ENCODE data around the gene CACNG7. TPM values are rescaled to one million over a fixed set of nuclear protein-coding genes. Genes with fewer than 3 reads are reported as not detected.

CACNG7 gene
- total and polyA plus RNA-seq, 2 donors = 0.05 TPM; not detected in 1

GRCh38 chr19:53883231-53883661 is 25.8 kb upstream of the CACNG7 start:
- WGBS = 3% methylated on average over 19 of the region's 19 CpGs
- no peaks in the 10 kb centered on the region for H3K9me3 ChIP-seq (ENCODE audit: control insufficient read depth in 2 of 2, insufficient read depth in 1 of 2, low read length in 1 of 2)
- peak in 1 of 9 donors; percentile 78 for DNase-seq (ENCODE audit: low read depth in 6 of 9, low spot score in 9 of 9)
- H3K27ac ChIP-seq (ENCODE audit: low read depth in 1 of 2, low read length in 1 of 2) = no peak overlapping the region
- H3K27me3 ChIP-seq (ENCODE audit: control insufficient read depth in 2 of 2, insufficient read depth in 1 of 2, low read length in 1 of 2) = peaks cover 26 to 72% of the 10 kb centered on the region in 2 donors
- H3K4me1 ChIP-seq (ENCODE audit: control insufficient read depth in 2 of 2, insufficient read depth in 2 of 2, low read length in 2 of 2) = peaks cover 30 to 57% of the 10 kb centered on the region in 2 donors
- peak overlapping the region; percentile 55 to 60 for H3K4me3 ChIP-seq (ENCODE audit: low read length in 2 of 2)
- H3K36me3 ChIP-seq (ENCODE audit: control insufficient read depth in 2 of 2, insufficient read depth in 2 of 2, low read length in 1 of 2) = no peaks in the 10 kb centered on the region

GRCh38 chr19:53883741-53884140 is 25.3 kb upstream of the CACNG7 start:
- H3K4me3 ChIP-seq (ENCODE audit: low read length in 2 of 2) = peak overlapping the region; percentile 55 to 60
- peak overlapping the region in 1 of 2 donors; percentile 5 for H3K27ac ChIP-seq (ENCODE audit: low read depth in 1 of 2, low read length in 1 of 2)
- 25% methylated on average over 11 of the region's 11 CpGs for WGBS
- no peaks in the 10 kb centered on the region for H3K36me3 ChIP-seq (ENCODE audit: control insufficient read depth in 2 of 2, insufficient read depth in 2 of 2, low read length in 1 of 2)
- DNase-seq (ENCODE audit: low read depth in 6 of 9, low spot score in 9 of 9) = no peak
- peaks cover 25 to 71% of the 10 kb centered on the region in 2 donors for H3K27me3 ChIP-seq (ENCODE audit: control insufficient read depth in 2 of 2, insufficient read depth in 1 of 2, low read length in 1 of 2)
- peaks cover 29 to 54% of the 10 kb centered on the region in 2 donors for H3K4me1 ChIP-seq (ENCODE audit: control insufficient read depth in 2 of 2, insufficient read depth in 2 of 2, low read length in 2 of 2)
- no peaks in the 10 kb centered on the region for H3K9me3 ChIP-seq (ENCODE audit: control insufficient read depth in 2 of 2, insufficient read depth in 1 of 2, low read length in 1 of 2)

GRCh38 chr19:53884256-53884655 is 24.8 kb upstream of the CACNG7 start:
- H3K9me3 ChIP-seq (ENCODE audit: control insufficient read depth in 2 of 2, insufficient read depth in 1 of 2, low read length in 1 of 2) = no peaks in the 10 kb centered on the region
- no peaks in the 10 kb centered on the region for H3K36me3 ChIP-seq (ENCODE audit: control insufficient read depth in 2 of 2, insufficient read depth in 2 of 2, low read length in 1 of 2)
- no peak overlapping the region for H3K4me3 ChIP-seq (ENCODE audit: low read length in 2 of 2)
- no peak for DNase-seq (ENCODE audit: low read depth in 6 of 9, low spot score in 9 of 9)
- H3K4me1 ChIP-seq (ENCODE audit: control insufficient read depth in 2 of 2, insufficient read depth in 2 of 2, low read length in 2 of 2) = peaks cover 25 to 50% of the 10 kb centered on the region in 2 donors
- no peak overlapping the region for H3K27ac ChIP-seq (ENCODE audit: low read depth in 1 of 2, low read length in 1 of 2)
- H3K27me3 ChIP-seq (ENCODE audit: control insufficient read depth in 2 of 2, insufficient read depth in 1 of 2, low read length in 1 of 2) = peaks cover 22 to 66% of the 10 kb centered on the region in 2 donors
- WGBS = 39% methylated on average over 12 of the region's 12 CpGs

- no peaks in the 10 kb centered on the region for H3K36me3 ChIP-seq (ENCODE audit: control insufficient read depth in 2 of 2, insufficient read depth in 2 of 2, low read length in 1 of 2)
- 96% methylated on average over 10 of the region's 10 CpGs for WGBS
- H3K27ac ChIP-seq (ENCODE audit: low read depth in 1 of 2, low read length in 1 of 2) = no peak overlapping the region
- no peak for DNase-seq (ENCODE audit: low read depth in 6 of 9, low spot score in 9 of 9)
- peaks cover 16 to 58% of the 10 kb centered on the region in 2 donors for H3K27me3 ChIP-seq (ENCODE audit: control insufficient read depth in 2 of 2, insufficient read depth in 1 of 2, low read length in 1 of 2)
- H3K4me1 ChIP-seq (ENCODE audit: control insufficient read depth in 2 of 2, insufficient read depth in 2 of 2, low read length in 2 of 2) = peaks cover 25 to 48% of the 10 kb centered on the region in 2 donors
- H3K9me3 ChIP-seq (ENCODE audit: control insufficient read depth in 2 of 2, insufficient read depth in 1 of 2, low read length in 1 of 2) = no peaks in the 10 kb centered on the region
- H3K4me3 ChIP-seq (ENCODE audit: low read length in 2 of 2) = no peak overlapping the region
These were observed 24.0 kb upstream of the CACNG7 start for GRCh38 chr19:53885036-53885435.

- H3K9me3 ChIP-seq (ENCODE audit: control insufficient read depth in 2 of 2, insufficient read depth in 1 of 2, low read length in 1 of 2) = no peaks in the 10 kb centered on the region
- peaks cover 3 to 8% of the 10 kb centered on the region in 2 donors for H3K27me3 ChIP-seq (ENCODE audit: control insufficient read depth in 2 of 2, insufficient read depth in 1 of 2, low read length in 1 of 2)
- WGBS = 89% methylated on average over 23 of the region's 23 CpGs
- H3K4me3 ChIP-seq (ENCODE audit: low read length in 2 of 2) = no peak overlapping the region
- no peak overlapping the region for H3K27ac ChIP-seq (ENCODE audit: low read depth in 1 of 2, low read length in 1 of 2)
- H3K4me1 ChIP-seq (ENCODE audit: control insufficient read depth in 2 of 2, insufficient read depth in 2 of 2, low read length in 2 of 2) = peaks cover 4 to 5% of the 10 kb centered on the region in 2 donors
- H3K36me3 ChIP-seq (ENCODE audit: control insufficient read depth in 2 of 2, insufficient read depth in 2 of 2, low read length in 1 of 2) = no peaks in the 10 kb centered on the region
- DNase-seq (ENCODE audit: low read depth in 6 of 9, low spot score in 9 of 9) = no peak
These were observed 16.6 kb upstream of the CACNG7 start for GRCh38 chr19:53892301-53892980.

GRCh38 chr19:53892981-53893325 is 16.1 kb upstream of the CACNG7 start:
- H3K4me3 ChIP-seq (ENCODE audit: low read length in 2 of 2) = no peak overlapping the region
- DNase-seq (ENCODE audit: low read depth in 6 of 9, low spot score in 9 of 9) = no peak
- H3K27me3 ChIP-seq (ENCODE audit: control insufficient read depth in 2 of 2, insufficient read depth in 1 of 2, low read length in 1 of 2) = peaks cover 6 to 11% of the 10 kb centered on the region in 2 donors
- WGBS = 70% methylated on average over 8 of the region's 8 CpGs
- H3K4me1 ChIP-seq (ENCODE audit: control insufficient read depth in 2 of 2, insufficient read depth in 2 of 2, low read length in 2 of 2) = peaks cover 4 to 5% of the 10 kb centered on the region in 2 donors
- no peaks in the 10 kb centered on the region for H3K9me3 ChIP-seq (ENCODE audit: control insufficient read depth in 2 of 2, insufficient read depth in 1 of 2, low read length in 1 of 2)
- no peaks in the 10 kb centered on the region for H3K36me3 ChIP-seq (ENCODE audit: control insufficient read depth in 2 of 2, insufficient read depth in 2 of 2, low read length in 1 of 2)
- no peak overlapping the region for H3K27ac ChIP-seq (ENCODE audit: low read depth in 1 of 2, low read length in 1 of 2)

- Histone ChIP-seq H3K27me3 (ENCODE audit: control insufficient read depth in 2 of 2, insufficient read depth in 1 of 2, low read length in 1 of 2) (peaks cover 6 to 23% of the 10 kb centered on the region in 2 donors), H3K36me3 (ENCODE audit: control insufficient read depth in 2 of 2, insufficient read depth in 2 of 2, low read length in 1 of 2) (no peaks in the 10 kb centered on the region), H3K27ac (ENCODE audit: low read depth in 1 of 2, low read length in 1 of 2) (no peak overlapping the region), H3K4me3 (ENCODE audit: low read length in 2 of 2) (no peak overlapping the region), H3K9me3 (ENCODE audit: control insufficient read depth in 2 of 2, insufficient read depth in 1 of 2, low read length in 1 of 2) (no peaks in the 10 kb centered on the region), H3K4me1 (ENCODE audit: control insufficient read depth in 2 of 2, insufficient read depth in 2 of 2, low read length in 2 of 2) (peaks cover 0 to under 1% of the 10 kb centered on the region in 2 donors)
- DNase-seq (ENCODE audit: low read depth in 6 of 9, low spot score in 9 of 9) = no peak
- 87% methylated on average over 9 of the region's 9 CpGs for WGBS
These were observed 14.4 kb upstream of the CACNG7 start for GRCh38 chr19:53894707-53895106.

- H3K36me3 ChIP-seq (ENCODE audit: control insufficient read depth in 2 of 2, insufficient read depth in 2 of 2, low read length in 1 of 2) = no peaks in the 10 kb centered on the region
- H3K27me3 ChIP-seq (ENCODE audit: control insufficient read depth in 2 of 2, insufficient read depth in 1 of 2, low read length in 1 of 2) = peaks cover 6 to 23% of the 10 kb centered on the region in 2 donors
- WGBS = 59% methylated on average over 4 of the region's 4 CpGs
- DNase-seq (ENCODE audit: low read depth in 6 of 9, low spot score in 9 of 9) = no peak
- H3K27ac ChIP-seq (ENCODE audit: low read depth in 1 of 2, low read length in 1 of 2) = no peak overlapping the region
- no peaks in the 10 kb centered on the region for H3K9me3 ChIP-seq (ENCODE audit: control insufficient read depth in 2 of 2, insufficient read depth in 1 of 2, low read length in 1 of 2)
- no peaks in the 10 kb centered on the region for H3K4me1 ChIP-seq (ENCODE audit: control insufficient read depth in 2 of 2, insufficient read depth in 2 of 2, low read length in 2 of 2)
- no peak overlapping the region for H3K4me3 ChIP-seq (ENCODE audit: low read length in 2 of 2)
These were observed 12.4 kb upstream of the CACNG7 start for GRCh38 chr19:53896682-53897081.

GRCh38 chr19:53897459-53897858 is 11.6 kb upstream of the CACNG7 start:
- DNase-seq (ENCODE audit: low read depth in 6 of 9, low spot score in 9 of 9) = no peak
- H3K27me3 ChIP-seq (ENCODE audit: control insufficient read depth in 2 of 2, insufficient read depth in 1 of 2, low read length in 1 of 2) = peaks cover 6 to 21% of the 10 kb centered on the region in 2 donors
- no peaks in the 10 kb centered on the region for H3K36me3 ChIP-seq (ENCODE audit: control insufficient read depth in 2 of 2, insufficient read depth in 2 of 2, low read length in 1 of 2)
- H3K27ac ChIP-seq (ENCODE audit: low read depth in 1 of 2, low read length in 1 of 2) = no peak overlapping the region
- H3K4me1 ChIP-seq (ENCODE audit: control insufficient read depth in 2 of 2, insufficient read depth in 2 of 2, low read length in 2 of 2) = no peaks in the 10 kb centered on the region
- H3K9me3 ChIP-seq (ENCODE audit: control insufficient read depth in 2 of 2, insufficient read depth in 1 of 2, low read length in 1 of 2) = no peaks in the 10 kb centered on the region
- no peak overlapping the region for H3K4me3 ChIP-seq (ENCODE audit: low read length in 2 of 2)
- WGBS = 69% methylated on average over 4 of the region's 4 CpGs

Data from thymus (tissue), 11 donors.